ENCODE results near the gene BTRC.
A peak's percentile ranks its signal among the peaks of the same experiment; 100 is the strongest.
"Not testable (repeated sequence)": the region's sequence is repeated elsewhere in the genome, so short reads cannot be mapped to it uniquely, and the experiment has no call there.

The BTRC gene

GRCh38 chr10:101388676-101389276 lies 34.8 kb downstream of the BTRC start:
- DNase-seq: no peak

- DNase-seq: not testable (repeated sequence)
Measured at GRCh38 chr10:101389532-101389931, 35.6 kb downstream of the BTRC start.

GRCh38 chr10:101389986-101390531 lies 36.1 kb downstream of the BTRC start:
- DNase-seq: no peak

GRCh38 chr10:101393378-101393777 lies 39.4 kb downstream of the BTRC start:
- DNase-seq: no peak

GRCh38 chr10:101394524-101395133 lies 40.7 kb downstream of the BTRC start:
- DNase-seq: no peak

- no peak for DNase-seq
Measured at GRCh38 chr10:101397140-101397539, 43.2 kb downstream of the BTRC start.

GRCh38 chr10:101400585-101400984 lies 46.6 kb downstream of the BTRC start:
- no peak for DNase-seq

- no peak for DNase-seq
Measured at GRCh38 chr10:101402711-101403110, 48.7 kb downstream of the BTRC start.

GRCh38 chr10:101403161-101403560 lies 49.2 kb downstream of the BTRC start:
- DNase-seq: no peak

GRCh38 chr10:101405001-101405400 lies 51.0 kb downstream of the BTRC start:
- no peak for DNase-seq

- DNase-seq: no peak
Measured at GRCh38 chr10:101411598-101411997, 57.6 kb downstream of the BTRC start.

GRCh38 chr10:101414034-101414433 lies 60.1 kb downstream of the BTRC start:
- DNase-seq: no peak

- no peak for DNase-seq
Measured at GRCh38 chr10:101415884-101416283, 61.9 kb downstream of the BTRC start.

GRCh38 chr10:101421967-101422366 lies 68.0 kb downstream of the BTRC start:
- DNase-seq: not testable (repeated sequence)

GRCh38 chr10:101425535-101425934 lies 71.6 kb downstream of the BTRC start:
- DNase-seq: no peak

- DNase-seq: no peak
Measured at GRCh38 chr10:101428036-101428435, 74.1 kb downstream of the BTRC start.

GRCh38 chr10:101429423-101429822 lies 75.5 kb downstream of the BTRC start:
- no peak for DNase-seq

- DNase-seq: no peak
Measured at GRCh38 chr10:101436302-101436701, 82.3 kb downstream of the BTRC start.

GRCh38 chr10:101438881-101439391 lies 85.0 kb downstream of the BTRC start:
- DNase-seq: no peak

GRCh38 chr10:101441541-101442455 lies 87.8 kb downstream of the BTRC start:
- DNase-seq: peak in 1 of 2 experiments; percentile 26

- no peak for DNase-seq
Measured at GRCh38 chr10:101442456-101442800, 88.5 kb downstream of the BTRC start.

- peak; percentile 15 to 30 for DNase-seq
Measured at GRCh38 chr10:101444058-101444898, 90.3 kb downstream of the BTRC start.
